Measurements from ENCODE around the gene PLTP. TPM values are rescaled to one million over a fixed set of nuclear protein-coding genes. Genes with fewer than 3 reads are reported as not detected.
A peak's percentile ranks its signal among the peaks of the same experiment; 100 is the strongest.

The PLTP gene
- total and polyA plus RNA-seq, 2 of the 13 experiments (the other 11 are each of a cell fraction or from before 2014, with no cell fraction given), result 16.9 to 28.6 TPM

DNA sequence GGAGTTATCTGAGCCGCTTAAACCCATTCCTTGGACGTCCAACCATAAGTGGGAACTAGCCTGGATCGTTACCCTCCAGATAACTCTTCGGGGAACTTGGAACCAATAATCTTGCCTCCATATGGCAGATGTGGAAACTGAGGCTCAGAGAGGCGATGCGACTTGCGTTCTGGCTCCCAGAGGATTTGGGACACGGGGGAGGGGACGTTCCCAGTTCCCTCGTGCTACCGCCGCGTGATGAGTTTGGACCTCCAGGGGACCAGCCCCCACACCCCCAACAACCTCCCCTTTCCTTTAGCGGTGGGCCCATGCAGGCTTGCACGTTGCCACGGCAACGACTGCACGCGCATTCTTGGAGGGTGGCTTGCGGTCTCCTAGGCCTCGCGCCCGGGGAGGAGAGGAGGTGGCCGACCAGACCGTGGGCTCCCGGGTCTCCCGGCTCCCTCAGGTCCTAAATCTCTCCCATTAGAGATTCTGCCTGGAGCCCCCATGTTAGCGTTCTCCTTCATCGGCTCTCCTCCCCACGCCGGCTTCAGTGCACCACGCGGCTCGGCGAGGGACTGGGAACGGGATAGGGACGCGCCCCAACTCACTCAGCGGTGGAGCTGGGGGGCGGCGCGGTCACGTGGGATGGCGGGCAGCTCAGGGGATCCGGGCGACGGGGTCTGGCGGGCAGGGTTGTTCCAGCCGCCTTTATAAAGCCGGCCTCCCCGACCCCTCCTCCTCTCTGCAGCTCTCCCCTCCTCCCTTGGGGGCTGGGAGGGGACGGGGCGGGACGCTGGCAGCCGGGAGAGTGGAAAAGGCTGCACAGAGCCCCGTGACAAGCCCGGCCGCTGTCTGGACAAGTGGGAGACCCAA, at the start of gene PLTP (continued):
- TF ChIP-seq, protein P1, sequence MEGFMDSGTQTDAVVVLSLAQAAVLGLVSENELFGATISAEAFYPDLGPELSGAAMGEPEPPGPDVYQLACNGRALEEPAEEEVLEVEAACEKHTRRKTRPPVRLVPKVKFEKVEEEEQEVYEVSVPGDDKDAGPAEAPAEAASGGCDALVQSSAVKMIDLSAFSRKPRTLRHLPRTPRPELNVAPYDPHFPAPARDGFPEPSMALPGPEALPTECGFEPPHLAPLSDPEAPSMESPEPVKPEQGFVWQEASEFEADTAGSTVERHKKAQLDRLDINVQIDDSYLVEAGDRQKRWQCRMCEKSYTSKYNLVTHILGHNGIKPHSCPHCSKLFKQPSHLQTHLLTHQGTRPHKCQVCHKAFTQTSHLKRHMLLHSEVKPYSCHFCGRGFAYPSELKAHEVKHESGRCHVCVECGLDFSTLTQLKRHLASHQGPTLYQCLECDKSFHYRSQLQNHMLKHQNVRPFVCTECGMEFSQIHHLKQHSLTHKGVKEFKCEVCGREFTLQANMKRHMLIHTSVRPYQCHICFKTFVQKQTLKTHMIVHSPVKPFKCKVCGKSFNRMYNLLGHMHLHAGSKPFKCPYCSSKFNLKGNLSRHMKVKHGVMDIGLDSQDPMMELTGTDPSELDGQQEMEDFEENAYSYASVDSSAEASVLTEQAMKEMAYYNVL (CRISPR knock-in tag; IDR thresholded peaks at IDR 0.05; ENCODE audit: borderline replicate concordance), result 0 out of 2 replicates have a peak, but pooled peaks have one; percentile 5
- TF ChIP-seq ZNF251 (CRISPR knock-in tag; IDR thresholded peaks at IDR 0.05) (peak; percentile 77), KAT2B (IDR thresholded peaks at IDR 0.05; ENCODE audit: borderline replicate concordance, low read depth, low read length) (no peak), SP4 (CRISPR knock-in tag; IDR thresholded peaks at IDR 0.05) (0 out of 2 replicates have a peak, but pooled peaks have one; percentile 62), ZNF230 (CRISPR knock-in tag; IDR thresholded peaks at IDR 0.05) (peak; percentile 93), ZNF839 (CRISPR knock-in tag; IDR thresholded peaks at IDR 0.05; ENCODE audit: borderline replicate concordance) (no peak), MTA3 (CRISPR knock-in tag; IDR thresholded peaks at IDR 0.05) (no peak), NFATC3 (CRISPR knock-in tag; IDR thresholded peaks at IDR 0.05) (no peak), BORCS8-MEF2B (CRISPR knock-in tag; IDR thresholded peaks at IDR 0.05) (peak; percentile 54; the same call in 1 of the 2 replicates), PTBP1 (IDR thresholded peaks at IDR 0.05; ENCODE audit: low read depth, low read length, poor library complexity, severe bottlenecking) (peak; percentile 83), HMG20B (CRISPR knock-in tag; conservative IDR thresholded peaks at IDR 0.05) (no peak), FOSL1 (CRISPR knock-in tag; IDR thresholded peaks at IDR 0.05; ENCODE audit: borderline replicate concordance) (no peak), ZNF737 (CRISPR knock-in tag; IDR thresholded peaks at IDR 0.05; ENCODE audit: borderline replicate concordance) (no peak), ISX (CRISPR knock-in tag; conservative IDR thresholded peaks at IDR 0.05) (no peak), FOXK1 (CRISPR knock-in tag; IDR thresholded peaks at IDR 0.05; ENCODE audit: borderline replicate concordance, low read depth) (no peak), ZFX (CRISPR knock-in tag; IDR thresholded peaks at IDR 0.05; ENCODE audit: low read depth) (peak; percentile 75), SNAI1 (CRISPR knock-in tag; IDR thresholded peaks at IDR 0.05; ENCODE audit: borderline replicate concordance) (no peak), ARID2 (CRISPR knock-in tag; IDR thresholded peaks at IDR 0.05; ENCODE audit: borderline replicate concordance) (peak; percentile 58; the same call in 1 of the 2 replicates)
- TF ChIP-seq, protein P2, sequence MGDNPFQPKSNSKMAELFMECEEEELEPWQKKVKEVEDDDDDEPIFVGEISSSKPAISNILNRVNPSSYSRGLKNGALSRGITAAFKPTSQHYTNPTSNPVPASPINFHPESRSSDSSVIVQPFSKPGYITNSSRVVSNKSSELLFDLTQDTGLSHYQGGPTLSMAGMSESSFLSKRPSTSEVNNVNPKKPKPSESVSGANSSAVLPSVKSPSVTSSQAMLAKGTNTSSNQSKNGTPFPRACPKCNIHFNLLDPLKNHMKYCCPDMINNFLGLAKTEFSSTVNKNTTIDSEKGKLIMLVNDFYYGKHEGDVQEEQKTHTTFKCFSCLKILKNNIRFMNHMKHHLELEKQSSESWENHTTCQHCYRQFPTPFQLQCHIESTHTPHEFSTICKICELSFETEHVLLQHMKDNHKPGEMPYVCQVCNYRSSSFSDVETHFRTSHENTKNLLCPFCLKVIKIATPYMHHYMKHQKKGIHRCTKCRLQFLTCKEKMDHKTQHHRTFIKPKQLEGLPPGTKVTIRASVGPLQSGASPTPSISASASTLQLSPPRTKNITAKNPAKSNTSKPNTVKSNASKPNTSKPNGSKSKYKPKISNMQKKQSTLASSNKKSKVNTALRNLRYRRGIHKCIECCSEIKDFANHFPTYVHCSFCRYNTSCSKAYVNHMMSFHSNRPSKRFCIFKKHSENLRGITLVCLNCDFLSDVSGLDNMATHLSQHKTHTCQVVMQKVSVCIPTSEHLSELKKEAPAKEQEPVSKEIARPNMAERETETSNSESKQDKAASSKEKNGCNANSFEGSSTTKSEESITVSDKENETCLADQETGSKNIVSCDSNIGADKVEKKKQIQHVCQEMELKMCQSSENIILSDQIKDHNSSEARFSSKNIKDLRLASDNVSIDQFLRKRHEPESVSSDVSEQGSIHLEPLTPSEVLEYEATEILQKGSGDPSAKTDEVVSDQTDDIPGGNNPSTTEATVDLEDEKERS (CRISPR knock-in tag; IDR thresholded peaks at IDR 0.05), result peak; percentile 86; the same call in 1 of the 2 replicates
- TF ChIP-seq, protein P3, sequence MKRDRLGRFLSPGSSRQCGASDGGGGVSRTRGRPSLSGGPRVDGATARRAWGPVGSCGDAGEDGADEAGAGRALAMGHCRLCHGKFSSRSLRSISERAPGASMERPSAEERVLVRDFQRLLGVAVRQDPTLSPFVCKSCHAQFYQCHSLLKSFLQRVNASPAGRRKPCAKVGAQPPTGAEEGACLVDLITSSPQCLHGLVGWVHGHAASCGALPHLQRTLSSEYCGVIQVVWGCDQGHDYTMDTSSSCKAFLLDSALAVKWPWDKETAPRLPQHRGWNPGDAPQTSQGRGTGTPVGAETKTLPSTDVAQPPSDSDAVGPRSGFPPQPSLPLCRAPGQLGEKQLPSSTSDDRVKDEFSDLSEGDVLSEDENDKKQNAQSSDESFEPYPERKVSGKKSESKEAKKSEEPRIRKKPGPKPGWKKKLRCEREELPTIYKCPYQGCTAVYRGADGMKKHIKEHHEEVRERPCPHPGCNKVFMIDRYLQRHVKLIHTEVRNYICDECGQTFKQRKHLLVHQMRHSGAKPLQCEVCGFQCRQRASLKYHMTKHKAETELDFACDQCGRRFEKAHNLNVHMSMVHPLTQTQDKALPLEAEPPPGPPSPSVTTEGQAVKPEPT (CRISPR knock-in tag; IDR thresholded peaks at IDR 0.05; ENCODE audit: low read depth), result no peak
- TF ChIP-seq, protein P4, sequence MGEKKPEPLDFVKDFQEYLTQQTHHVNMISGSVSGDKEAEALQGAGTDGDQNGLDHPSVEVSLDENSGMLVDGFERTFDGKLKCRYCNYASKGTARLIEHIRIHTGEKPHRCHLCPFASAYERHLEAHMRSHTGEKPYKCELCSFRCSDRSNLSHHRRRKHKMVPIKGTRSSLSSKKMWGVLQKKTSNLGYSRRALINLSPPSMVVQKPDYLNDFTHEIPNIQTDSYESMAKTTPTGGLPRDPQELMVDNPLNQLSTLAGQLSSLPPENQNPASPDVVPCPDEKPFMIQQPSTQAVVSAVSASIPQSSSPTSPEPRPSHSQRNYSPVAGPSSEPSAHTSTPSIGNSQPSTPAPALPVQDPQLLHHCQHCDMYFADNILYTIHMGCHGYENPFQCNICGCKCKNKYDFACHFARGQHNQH (CRISPR knock-in tag; IDR thresholded peaks at IDR 0.05), result no peak

Data from HepG2 (cell line).